IMR-90 (cell line): ENCODE data around the gene NDST1. TPM values are rescaled to one million over a fixed set of nuclear protein-coding genes. Genes with fewer than 3 reads are reported as not detected.

ENCODE experiments used
- ATAC-seq: fragments of 200-7000 bp; cut with Tn5 transposase; 2 replicates; pipeline ENCODE4 v1.9.1; 2020; ENCODE audit warnings: low read depth, mild to moderate bottlenecking, moderate library complexity
- BruUV-seq: library from RNA; stranded (reverse); fragments of 400-500 nt; replicated peaks from 2 replicates; lab custom pipeline; 2021; lab: Mats Ljungman, UMichigan
- CTCF ChIA-PET: fragments of 300-600 bp; formaldehyde crosslinking; extraction: SDS; loops from one replicate; lab custom pipeline; 2021; ENCODE audit warnings: antibody characterized with exemption; lab: Yijun Ruan, JAX
- POLR2A ChIA-PET: fragments of 300-600 bp; sonication (Branson Sonifier 250); formaldehyde crosslinking; loops from one replicate; lab custom pipeline; 2022; ENCODE audit warnings: antibody characterized with exemption; ENCODE audit not compliant: unreplicated experiment; lab: Charles Lee
- DNase-seq: peaks from one replicate; pipeline ENCODE4 v3.0.0; 2013
- H2AFZ ChIP-seq: replicated peaks from 2 replicates; pipeline ENCODE3; 2013; ENCODE audit warnings: low read length, mild to moderate bottlenecking; ENCODE audit not compliant: poor library complexity
- H2AK5ac ChIP-seq: 2 replicates; pipeline ENCODE4 v1.6.1; 2013; ENCODE audit warnings: low read depth, low read length, inconsistent platforms
- H2AK9ac ChIP-seq: replicated peaks from 2 replicates; pipeline ENCODE3; 2013; ENCODE audit warnings: mild to moderate bottlenecking, low read depth, low read length, moderate library complexity; ENCODE audit not compliant: poor library complexity
- H2BK120ac ChIP-seq: 2 replicates; pipeline ENCODE4 v1.6.1; 2013; ENCODE audit warnings: low read depth, low read length, inconsistent platforms
- H2BK15ac ChIP-seq: 3 replicates; pipeline ENCODE4 v1.6.1; 2013; ENCODE audit warnings: low read depth, low read length, inconsistent platforms
- H2BK20ac ChIP-seq: 2 replicates; pipeline ENCODE4 v1.6.1; 2013; ENCODE audit warnings: low read depth, mild to moderate bottlenecking, inconsistent platforms, low read length, moderate library complexity
- H2BK5ac ChIP-seq: 2 replicates; pipeline ENCODE4 v1.6.1; 2013; ENCODE audit warnings: mild to moderate bottlenecking, low read depth, low read length, inconsistent platforms; ENCODE audit not compliant: poor library complexity, severe bottlenecking
- H3K14ac ChIP-seq: replicated peaks from 2 replicates; pipeline ENCODE4 v1.6.1; 2013; ENCODE audit warnings: low read depth, low read length, inconsistent platforms
- H3K18ac ChIP-seq: 2 replicates; pipeline ENCODE4 v1.6.1; 2013; ENCODE audit warnings: low read depth, low read length, control low read depth
- H3K23ac ChIP-seq: 2 replicates; pipeline ENCODE4 v1.6.1; 2013; ENCODE audit warnings: low read depth, low read length, inconsistent platforms
- H3K27ac ChIP-seq: 2 replicates; pipeline ENCODE4 v1.5.1; 2013; ENCODE audit warnings: mild to moderate bottlenecking, control low read depth, low read length; ENCODE audit not compliant: insufficient read depth
- H3K27me3 ChIP-seq: 2 replicates; pipeline ENCODE4 v1.6.1; 2013; ENCODE audit warnings: low read length; ENCODE audit not compliant: control insufficient read depth, insufficient read depth
- H3K36me3 ChIP-seq: 2 replicates; pipeline ENCODE4 v1.6.1; 2013; ENCODE audit warnings: low read length, mixed read lengths; ENCODE audit not compliant: control insufficient read depth, insufficient read depth
- H3K4ac ChIP-seq: 2 replicates; pipeline ENCODE4 v1.6.1; 2013; ENCODE audit warnings: low read depth, low read length, inconsistent platforms
- H3K4me1 ChIP-seq: 2 replicates; pipeline ENCODE4 v1.6.1; 2013; ENCODE audit warnings: low read length, mixed read lengths; ENCODE audit not compliant: control insufficient read depth, insufficient read depth
- H3K4me2 ChIP-seq: 2 replicates; pipeline ENCODE4 v1.6.1; 2013; ENCODE audit warnings: low read depth, mild to moderate bottlenecking, control low read depth, low read length, moderate library complexity
- H3K4me3 ChIP-seq: 2 replicates; pipeline ENCODE4 v1.5.1; 2013; ENCODE audit warnings: low read depth, mild to moderate bottlenecking, control low read depth, low read length, moderate library complexity; ENCODE audit not compliant: insufficient read depth
- H3K56ac ChIP-seq: 2 replicates; pipeline ENCODE4 v1.6.1; 2013; ENCODE audit warnings: low read length, inconsistent platforms; ENCODE audit not compliant: insufficient read depth; ENCODE audit errors: extremely low read depth
- H3K79me1 ChIP-seq, 2 experiments: 2 replicates each; pipeline ENCODE4 v1.6.1; 2013; ENCODE audit warnings: low read length in 2 of 2, inconsistent platforms in 1 of 2, low read depth in 1 of 2
- H3K9ac ChIP-seq: 2 replicates; pipeline ENCODE4 v1.6.1; 2013; ENCODE audit warnings: low read depth, low read length, control low read depth
- H3K9me1 ChIP-seq: 2 replicates; pipeline ENCODE4 v1.6.1; 2013; ENCODE audit warnings: low read length, inconsistent platforms; ENCODE audit not compliant: insufficient read depth
- H3K9me3 ChIP-seq: 2 replicates; pipeline ENCODE4 v1.6.1; 2013; ENCODE audit warnings: low read length; ENCODE audit not compliant: control insufficient read depth, insufficient read depth
- H4K20me1 ChIP-seq: 2 replicates; pipeline ENCODE4 v1.6.1; 2013; ENCODE audit warnings: low read length, inconsistent platforms; ENCODE audit not compliant: insufficient read depth
- H4K5ac ChIP-seq: 2 replicates; pipeline ENCODE4 v1.6.1; 2013; ENCODE audit warnings: mild to moderate bottlenecking, low read depth, low read length, control low read depth
- H4K8ac ChIP-seq, 2 experiments: 2 replicates each; pipeline ENCODE4 v1.6.1; 2013; ENCODE audit warnings: low read depth in 2 of 2, low read length in 2 of 2, control low read depth in 1 of 2, inconsistent platforms in 1 of 2
- H4K91ac ChIP-seq: 2 replicates; pipeline ENCODE4 v1.6.1; 2013; ENCODE audit warnings: low read depth, low read length, inconsistent platforms; ENCODE audit not compliant: insufficient read depth
- BHLHE40 ChIP-seq: fragments of 150-350 bp; IDR thresholded peaks from 2 replicates; pipeline ENCODE4 v1.6.1; 2016; ENCODE audit warnings: mild to moderate bottlenecking, low read depth, low read length
- CEBPB ChIP-seq: IDR thresholded peaks from 2 replicates; pipeline ENCODE4 v1.6.1; 2012; ENCODE audit warnings: low read depth, low read length, improper control_type of control experiment
- CHD1 ChIP-seq: IDR thresholded peaks from 2 replicates; pipeline ENCODE4 v1.6.1; 2012; ENCODE audit warnings: low read depth, low read length, improper control_type of control experiment
- CTCF ChIP-seq: conservative IDR thresholded peaks from 2 replicates; pipeline ENCODE4 v1.5.1; 2012; ENCODE audit warnings: mild to moderate bottlenecking, low read depth, low read length, improper control_type of control experiment
- ELK1 ChIP-seq: fragments of 150-350 bp; IDR thresholded peaks from 2 replicates; pipeline ENCODE4 v1.6.1; 2016; ENCODE audit warnings: low read depth, mild to moderate bottlenecking, low read length, moderate library complexity, borderline replicate concordance
- FOS ChIP-seq: fragments of 150-350 bp; IDR thresholded peaks from 2 replicates; pipeline ENCODE4 v1.6.1; 2016; ENCODE audit warnings: low read depth, low read length
- MAFK ChIP-seq: IDR thresholded peaks from 2 replicates; pipeline ENCODE4 v1.6.1; 2012; ENCODE audit warnings: low read depth, low read length, improper control_type of control experiment
- MAZ ChIP-seq: IDR thresholded peaks from 2 replicates; pipeline ENCODE4 v1.6.1; 2012; ENCODE audit warnings: low read depth, mild to moderate bottlenecking, low read length, improper control_type of control experiment, moderate library complexity, borderline replicate concordance
- MXI1 ChIP-seq: IDR thresholded peaks from 2 replicates; pipeline ENCODE4 v1.6.1; 2012; ENCODE audit warnings: low read depth, mild to moderate bottlenecking, low read length, moderate library complexity, borderline replicate concordance
- NFE2L2 ChIP-seq: fragments of 150-350 bp; IDR thresholded peaks from 2 replicates; pipeline ENCODE4 v1.6.1; 2016; ENCODE audit warnings: low read depth, mild to moderate bottlenecking, low read length
- POLR2A ChIP-seq: IDR thresholded peaks from 2 replicates; pipeline ENCODE4 v1.6.1; 2012; ENCODE audit warnings: mild to moderate bottlenecking, low read depth, low read length
- RAD21 ChIP-seq: IDR thresholded peaks from 2 replicates; pipeline ENCODE4 v1.6.1; 2012; ENCODE audit warnings: low read length, improper control_type of control experiment
- RCOR1 ChIP-seq: IDR thresholded peaks from 2 replicates; pipeline ENCODE4 v1.6.1; 2012; ENCODE audit warnings: mild to moderate bottlenecking, low read length, improper control_type of control experiment; ENCODE audit not compliant: insufficient replicate concordance
- RFX5 ChIP-seq: IDR thresholded peaks from 2 replicates; pipeline ENCODE4 v1.8.0; 2012; ENCODE audit warnings: low read depth, mild to moderate bottlenecking, low read length, moderate library complexity
- SMC3 ChIP-seq: fragments of 150-350 bp; IDR thresholded peaks from 2 replicates; pipeline ENCODE4 v1.6.1; 2016; ENCODE audit warnings: low read depth, mild to moderate bottlenecking, antibody characterized with exemption, low read length, moderate library complexity
- USF2 ChIP-seq: fragments of 150-350 bp; IDR thresholded peaks from 2 replicates; pipeline ENCODE4 v1.6.1; 2017; ENCODE audit warnings: mild to moderate bottlenecking, antibody characterized with exemption, low read length, low read depth
- WGBS, 2 experiments: methylation state at CpG; one replicate each; pipeline versions ENCODE4 v1.1.5 to v1.1.7; 2013; ENCODE audit warnings: missing lambda C conversion rate in 2 of 2; ENCODE audit not compliant: insufficient read length in 1 of 2; ENCODE audit errors: extremely low coverage in 2 of 2; 5-methylcytosine and 5-hydroxymethylcytosine counted together
- dilution Hi-C: fragments of 300-500 bp; cut with HindIII; formaldehyde crosslinking; loops from one replicate; pipeline ENCODE4 v1.14.3; 2018; ENCODE audit warnings: low sequenced_read_pairs; ENCODE audit not compliant: unreplicated experiment
- in situ Hi-C: fragments of 300-500 bp; cut with MboI; formaldehyde crosslinking; loops from 3 replicates; pipeline ENCODE4 v1.14.3; 2019; ENCODE audit warnings: low sequenced_read_pairs, inconsistent platforms, mixed read lengths
- intact Hi-C: fragments of 100-400 bp; cut with micrococcal nuclease; formaldehyde crosslinking; loops from 2 replicates; pipeline ENCODE4 v1.10.0; 2022
- polyA plus RNA-seq, 3 experiments: library from polyadenylated mRNA; depleted of rRNA; stranded (reverse); fragments of >200 nt; gene quantifications; 2 replicates each; pipeline ENCODE4 v1.2.3, GENCODE V29; 2012; ENCODE audit warnings: low replicate concordance in 1 of 3
- total RNA-seq: library from RNA; depleted of rRNA; stranded (reverse); fragments of >200 nt; gene quantifications from 2 replicates; pipeline ENCODE4 v1.2.3, GENCODE V29; 2012

NDST1 gene
- total and polyA plus RNA-seq, 2 of the 4 experiments (the other 2 are of a cell fraction), result 30.5 to 80.4 TPM

GRCh38 chr5:150505816-150506215 lies 2.1 kb upstream of the NDST1 start:
- H2AFZ ChIP-seq, result no peak overlapping the region
- peaks cover 100% of the 10 kb centered on the region for H4K20me1 ChIP-seq
- ChIA-PET CTCF (no interaction called here), POLR2A (no interaction called here)
- in situ Hi-C loops, result no loop called here
- no peak overlapping the region for H3K23ac ChIP-seq
- H3K18ac ChIP-seq, result no peak overlapping the region
- dilution Hi-C loops, result no loop called here
- H4K91ac ChIP-seq, result no peak overlapping the region
- H3K27me3 ChIP-seq, result no peaks in the 10 kb centered on the region
- no peak overlapping the region for H2BK20ac ChIP-seq
- H3K79me1 ChIP-seq, result peaks cover 25 to 99% of the 10 kb centered on the region in 2 experiments
- H3K9ac ChIP-seq, result no peak overlapping the region
- H3K56ac ChIP-seq, result no peak overlapping the region
- H3K9me3 ChIP-seq, result no peaks in the 10 kb centered on the region
- BruUV-seq, result no TSS peak
- H2AK9ac ChIP-seq, result no peak overlapping the region
- no peak overlapping the region for H2BK5ac ChIP-seq
- no peak for TF ChIP-seq ELK1
- TF ChIP-seq CEBPB, result no peak
- no peak for TF ChIP-seq MXI1
- no peak for TF ChIP-seq CHD1
- TF ChIP-seq MAFK, result no peak
- TF ChIP-seq MAZ, result no peak
- TF ChIP-seq FOS, result no peak
- no peak for TF ChIP-seq RAD21
- TF ChIP-seq RCOR1, result no peak
- TF ChIP-seq BHLHE40, result no peak
- no peak for TF ChIP-seq SMC3
- no peak for TF ChIP-seq NFE2L2
- no peak for TF ChIP-seq USF2
- no peak for TF ChIP-seq POLR2A
- TF ChIP-seq CTCF, result no peak
- TF ChIP-seq RFX5, result no peak
- no peak overlapping the region for H3K4me3 ChIP-seq
- no peak overlapping the region for H4K8ac ChIP-seq
- WGBS, 2 experiments, result 92% methylated on average over 5 of the region's 8 CpGs; no CpG with 5 or more reads in 1 of the 2 experiments
- H3K4ac ChIP-seq, result no peak overlapping the region; the same call in 1 of the 2 replicates
- H3K14ac ChIP-seq, result no peak overlapping the region
- ATAC-seq (no peak), DNase-seq (no peak)
- no peak overlapping the region for H4K5ac ChIP-seq
- peaks cover 8% of the 10 kb centered on the region for H3K36me3 ChIP-seq
- no peak overlapping the region for H2AK5ac ChIP-seq
- H3K4me2 ChIP-seq, result no peak overlapping the region
- peaks cover 65% of the 10 kb centered on the region for H3K4me1 ChIP-seq
- H3K27ac ChIP-seq, result no peak overlapping the region
- H2BK120ac ChIP-seq, result no peak overlapping the region
- intact Hi-C loops, result no loop called here
- no peak overlapping the region for H2BK15ac ChIP-seq
- H3K9me1 ChIP-seq, result peaks cover 79% of the 10 kb centered on the region
